GM12878 (cell line): ENCODE measurements around the gene NLRP9. TPM values are rescaled to one million over a fixed set of nuclear protein-coding genes. Genes with fewer than 3 reads are reported as not detected.

Source experiments
- ATAC-seq: fragments of 200-7000 bp; cut with Tn5 transposase; 3 replicates; pipeline ENCODE4 v1.9.1; 2020; ENCODE audit warnings: mild to moderate bottlenecking, moderate library complexity
- BruUV-seq: library from RNA; stranded (reverse); fragments of 400-500 nt; replicated peaks from 2 replicates; lab custom pipeline; 2021; lab: Mats Ljungman, UMichigan
- CTCF ChIA-PET: fragments of 300-600 bp; sonication (Branson Sonifier 250); formaldehyde crosslinking; extraction: SDS; loops from one replicate; lab custom pipeline; 2021; ENCODE audit warnings: inconsistent platforms; lab: Yijun Ruan, JAX
- POLR2A ChIA-PET: fragments of 350-600 bp; formaldehyde crosslinking; extraction: SDS; loops from one replicate; lab custom pipeline; 2021; ENCODE audit warnings: inconsistent platforms; lab: Charles Lee
- RAD21 ChIA-PET: fragments of 300-600 bp; sonication (Branson Sonifier 250); formaldehyde crosslinking; loops from one replicate; lab custom pipeline; 2023; ENCODE audit warnings: antibody characterized with exemption; ENCODE audit not compliant: unreplicated experiment; lab: Charles Lee
- SMC1A ChIA-PET: fragments of 300-600 bp; sonication (Branson Sonifier 250); formaldehyde crosslinking; loops from one replicate; lab custom pipeline; 2023; ENCODE audit not compliant: unreplicated experiment, uncharacterized antibody; lab: Charles Lee
- DNase-seq: peaks from one replicate; pipeline ENCODE4 v3.0.0-alpha.2; 2011; ENCODE audit warnings: low read depth, low spot score
- FAIRE-seq: peaks from 3 replicates; lab custom pipeline; 2011; peaks lifted over from hg19 to GRCh38; lab: Jason Lieb, UNC
- H2AFZ ChIP-seq: 2 replicates; pipeline ENCODE4 v1.6.0; 2011; ENCODE audit warnings: low read depth, low read length, control low read depth; ENCODE audit not compliant: control insufficient read depth
- H3K27ac ChIP-seq: 2 replicates; pipeline ENCODE4 v1.5.1; 2011; ENCODE audit warnings: control low read depth; ENCODE audit not compliant: control insufficient read depth, insufficient read depth
- H3K27me3 ChIP-seq, 2 experiments: replicated peaks in 1 of 2; 2 replicates each; pipeline versions ENCODE4 v1.6.0 to v1.6.1; 2011; ENCODE audit warnings: low read length in 1 of 2; ENCODE audit not compliant: control insufficient read depth in 2 of 2, insufficient read depth in 2 of 2
- H3K36me3 ChIP-seq, 2 experiments: 2 replicates each; pipeline ENCODE4 v1.5.1; 2011; ENCODE audit warnings: low read length in 1 of 2; ENCODE audit not compliant: control insufficient read depth in 2 of 2, insufficient read depth in 2 of 2
- H3K4me1 ChIP-seq: 2 replicates; pipeline ENCODE4 v1.6.1; 2011; ENCODE audit warnings: mild to moderate bottlenecking, low read length, moderate library complexity, mixed read lengths; ENCODE audit not compliant: control insufficient read depth, insufficient read depth
- H3K4me2 ChIP-seq: 2 replicates; pipeline ENCODE4 v1.6.0; 2011; ENCODE audit warnings: control low read depth; ENCODE audit not compliant: control insufficient read depth, insufficient read depth
- H3K4me3 ChIP-seq: fragments of 200-600 bp; sonication (generic); 2 replicates; pipeline ENCODE4 v1.5.1; 2016
- H3K79me2 ChIP-seq: 2 replicates; pipeline ENCODE4 v1.6.0; 2011; ENCODE audit warnings: low read length; ENCODE audit not compliant: control insufficient read depth, insufficient read depth
- H3K9ac ChIP-seq: 2 replicates; pipeline ENCODE4 v1.8.0; 2011; ENCODE audit warnings: low read length, control low read depth, mixed read lengths; ENCODE audit not compliant: control insufficient read depth, insufficient read depth
- H3K9me3 ChIP-seq: replicated peaks from 3 replicates; pipeline ENCODE4 v1.5.1; 2011; ENCODE audit warnings: mild to moderate bottlenecking, low read length; ENCODE audit not compliant: control insufficient read depth, insufficient read depth
- H4K20me1 ChIP-seq: 2 replicates; pipeline ENCODE4 v1.6.0; 2011; ENCODE audit not compliant: control insufficient read depth, insufficient read depth
- BHLHE40 ChIP-seq, 2 experiments: fragments of 450-650 bp in 1 of 2; IDR thresholded peaks; 2 replicates each; pipeline ENCODE4 v1.6.1; 2011 to 2017; ENCODE audit warnings: low read depth in 2 of 2, borderline replicate concordance in 1 of 2, improper control_type of control experiment in 1 of 2, low read length in 1 of 2, mild to moderate bottlenecking in 1 of 2
- EP300 ChIP-seq, 2 experiments: fragments of 150-350 bp in 1 of 2; IDR thresholded peaks; 2 replicates each; pipeline ENCODE4 v1.6.1; 2011 to 2012; ENCODE audit warnings: low read depth in 2 of 2, low read length in 2 of 2, borderline replicate concordance in 1 of 2, improper control_type of control experiment in 1 of 2, inconsistent platforms in 1 of 2; ENCODE audit not compliant: control insufficient read depth in 1 of 2
- NFYB ChIP-seq: IDR thresholded peaks from 2 replicates; pipeline ENCODE4 v1.6.1; 2011; ENCODE audit warnings: low read depth, mild to moderate bottlenecking, low read length, improper control_type of control experiment, moderate library complexity; ENCODE audit not compliant: insufficient read depth
- PAX8 ChIP-seq: fragments of 450-650 bp; IDR thresholded peaks from 2 replicates; pipeline ENCODE4 v1.6.1; 2017; ENCODE audit warnings: mild to moderate bottlenecking, moderate library complexity
- WGBS: methylation state at CpG from one replicate; pipeline ENCODE4 v1.1.6; 2016; ENCODE audit warnings: low lambda C conversion rate; ENCODE audit not compliant: insufficient replicate concordance, insufficient coverage; ENCODE audit errors: missing lambda C conversion rate; 5-methylcytosine and 5-hydroxymethylcytosine counted together
- in situ Hi-C: fragments of 300-500 bp; cut with MboI; formaldehyde crosslinking; loops from 9 replicates; pipeline ENCODE4 v1.14.3; 2018; ENCODE audit warnings: mixed read lengths
- intact Hi-C: fragments of 100-400 bp; cut with micrococcal nuclease; formaldehyde crosslinking; loops from one replicate; pipeline ENCODE4 v1.14.2; 2022; ENCODE audit not compliant: unreplicated experiment
- polyA plus RNA-seq, 11 experiments: library from polyadenylated mRNA; depleted of rRNA in 4 of 11; unstranded in 6 of 11; stranded (reverse) in 5 of 11; fragments of >200 nt; fragmentation: Nextera tagmentation in 4 of 11; fragmentation: Illumina TruSeq in 1 of 11; extraction: Ambion mirVana in 4 of 11; extraction: Trizol in 1 of 11; gene quantifications; 1 replicate in 1 of 11; 2 replicates in 10 of 11; pipeline versions ENCODE4 v1.2.1 to v1.2.3, GENCODE V29; 2011 to 2016; ENCODE audit warnings: inconsistent platforms in 2 of 11, missing spikeins in 2 of 11, low read depth in 1 of 11
- total RNA-seq, 4 experiments: library from RNA; depleted of rRNA in 3 of 4; stranded (reverse); fragments of >200 nt in 3 of 4; fragmentation: Illumina TruSeq in 1 of 4; extraction: Trizol in 1 of 4; gene quantifications; 2 replicates each; pipeline versions ENCODE4 v1.2.1 to v1.2.3, GENCODE V29; 2013 to 2021
- TF ChIP-seq, protein P1 (sequence below): fragments of 450-650 bp; IDR thresholded peaks from 2 replicates; pipeline ENCODE4 v1.6.1; 2016; ENCODE audit warnings: mild to moderate bottlenecking, moderate library complexity, borderline replicate concordance
- TF ChIP-seq, protein P2 (sequence below): fragments of 450-650 bp; IDR thresholded peaks from 2 replicates; pipeline ENCODE4 v1.6.1; 2016; ENCODE audit warnings: mild to moderate bottlenecking

NLRP9 gene
- total and polyA plus RNA-seq, 10 of the 15 experiments (the other 5 are each of a cell fraction or from before 2014, with no cell fraction given), result not detected

DNA sequence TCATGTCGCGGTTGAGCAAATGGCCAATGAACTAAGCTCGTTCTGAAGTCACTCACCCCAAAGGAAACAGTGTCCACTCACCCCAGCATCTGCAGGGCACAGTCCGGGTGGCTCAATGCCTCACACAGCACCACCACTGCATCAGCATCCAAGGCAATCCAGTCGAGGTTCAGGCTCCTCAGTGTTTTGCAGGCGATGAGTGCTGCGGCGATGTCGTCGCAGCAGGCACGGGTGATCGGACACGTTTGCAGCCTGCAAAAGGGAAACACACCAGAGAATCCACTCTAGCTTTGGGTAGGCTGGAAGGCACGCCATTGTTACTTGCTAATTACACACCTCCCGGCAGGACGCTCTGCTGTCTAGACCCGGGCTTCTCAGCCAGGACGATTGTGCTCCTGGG, 26.5 kb downstream of the NLRP9 start (continued):
- no peak for TF ChIP-seq BHLHE40 (IDR thresholded peaks at IDR 0.05; ENCODE audit: borderline replicate concordance in 1 of 2, low read depth in 2 of 2, low read length in 1 of 2)
- no peak for TF ChIP-seq EP300 (IDR thresholded peaks at IDR 0.05; ENCODE audit: borderline replicate concordance in 1 of 2, control insufficient read depth in 1 of 2, low read depth in 2 of 2, low read length in 2 of 2)
- TF ChIP-seq, protein P1, sequence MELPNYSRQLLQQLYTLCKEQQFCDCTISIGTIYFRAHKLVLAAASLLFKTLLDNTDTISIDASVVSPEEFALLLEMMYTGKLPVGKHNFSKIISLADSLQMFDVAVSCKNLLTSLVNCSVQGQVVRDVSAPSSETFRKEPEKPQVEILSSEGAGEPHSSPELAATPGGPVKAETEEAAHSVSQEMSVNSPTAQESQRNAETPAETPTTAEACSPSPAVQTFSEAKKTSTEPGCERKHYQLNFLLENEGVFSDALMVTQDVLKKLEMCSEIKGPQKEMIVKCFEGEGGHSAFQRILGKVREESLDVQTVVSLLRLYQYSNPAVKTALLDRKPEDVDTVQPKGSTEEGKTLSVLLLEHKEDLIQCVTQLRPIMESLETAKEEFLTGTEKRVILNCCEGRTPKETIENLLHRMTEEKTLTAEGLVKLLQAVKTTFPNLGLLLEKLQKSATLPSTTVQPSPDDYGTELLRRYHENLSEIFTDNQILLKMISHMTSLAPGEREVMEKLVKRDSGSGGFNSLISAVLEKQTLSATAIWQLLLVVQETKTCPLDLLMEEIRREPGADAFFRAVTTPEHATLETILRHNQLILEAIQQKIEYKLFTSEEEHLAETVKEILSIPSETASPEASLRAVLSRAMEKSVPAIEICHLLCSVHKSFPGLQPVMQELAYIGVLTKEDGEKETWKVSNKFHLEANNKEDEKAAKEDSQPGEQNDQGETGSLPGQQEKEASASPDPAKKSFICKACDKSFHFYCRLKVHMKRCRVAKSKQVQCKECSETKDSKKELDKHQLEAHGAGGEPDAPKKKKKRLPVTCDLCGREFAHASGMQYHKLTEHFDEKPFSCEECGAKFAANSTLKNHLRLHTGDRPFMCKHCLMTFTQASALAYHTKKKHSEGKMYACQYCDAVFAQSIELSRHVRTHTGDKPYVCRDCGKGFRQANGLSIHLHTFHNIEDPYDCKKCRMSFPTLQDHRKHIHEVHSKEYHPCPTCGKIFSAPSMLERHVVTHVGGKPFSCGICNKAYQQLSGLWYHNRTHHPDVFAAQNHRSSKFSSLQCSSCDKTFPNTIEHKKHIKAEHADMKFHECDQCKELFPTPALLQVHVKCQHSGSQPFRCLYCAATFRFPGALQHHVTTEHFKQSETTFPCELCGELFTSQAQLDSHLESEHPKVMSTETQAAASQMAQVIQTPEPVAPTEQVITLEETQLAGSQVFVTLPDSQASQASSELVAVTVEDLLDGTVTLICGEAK, result no peak
- TF ChIP-seq NFYB, result no peak
- TF ChIP-seq, all 136 proteins: peak for 0

DNA sequence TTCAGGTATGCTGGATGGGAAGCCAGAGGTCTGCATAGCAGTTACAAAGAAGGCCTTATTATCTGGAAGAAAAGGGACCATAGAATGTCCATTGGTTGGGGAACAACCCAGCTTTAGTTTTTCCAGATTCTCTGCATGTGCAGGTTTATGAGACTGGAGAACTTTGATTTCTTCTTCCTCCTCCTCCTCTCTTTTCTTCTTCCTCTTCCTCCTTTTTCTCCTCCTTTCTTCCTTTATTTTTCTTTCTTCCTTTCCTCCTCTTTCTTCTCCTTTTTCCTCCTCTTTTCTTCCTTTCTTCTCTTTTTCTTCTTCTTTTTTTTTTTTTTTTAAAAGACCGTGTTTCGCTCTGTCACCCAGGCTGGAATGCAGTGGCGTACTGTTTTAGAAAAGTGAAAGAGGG, 32.2 kb downstream of the NLRP9 start:
- POLR2A ChIA-PET, result no interaction called here
- Histone ChIP-seq H3K4me3 (no peak overlapping the region), H3K79me2 (no peaks in the 10 kb centered on the region), H4K20me1 (no peaks in the 10 kb centered on the region), H3K36me3 (peaks cover 0 to 3% of the 10 kb centered on the region in 2 experiments; a peak in 2 of 4 replicates)
- ATAC-seq (no peak), DNase-seq (no peak)
- intact Hi-C loops, result no loop called here
- WGBS, result no CpG with 5 or more reads among the region's 3 CpGs
- no TSS peak for BruUV-seq
- TF ChIP-seq PAX8, result no peak
- TF ChIP-seq, protein P2, sequence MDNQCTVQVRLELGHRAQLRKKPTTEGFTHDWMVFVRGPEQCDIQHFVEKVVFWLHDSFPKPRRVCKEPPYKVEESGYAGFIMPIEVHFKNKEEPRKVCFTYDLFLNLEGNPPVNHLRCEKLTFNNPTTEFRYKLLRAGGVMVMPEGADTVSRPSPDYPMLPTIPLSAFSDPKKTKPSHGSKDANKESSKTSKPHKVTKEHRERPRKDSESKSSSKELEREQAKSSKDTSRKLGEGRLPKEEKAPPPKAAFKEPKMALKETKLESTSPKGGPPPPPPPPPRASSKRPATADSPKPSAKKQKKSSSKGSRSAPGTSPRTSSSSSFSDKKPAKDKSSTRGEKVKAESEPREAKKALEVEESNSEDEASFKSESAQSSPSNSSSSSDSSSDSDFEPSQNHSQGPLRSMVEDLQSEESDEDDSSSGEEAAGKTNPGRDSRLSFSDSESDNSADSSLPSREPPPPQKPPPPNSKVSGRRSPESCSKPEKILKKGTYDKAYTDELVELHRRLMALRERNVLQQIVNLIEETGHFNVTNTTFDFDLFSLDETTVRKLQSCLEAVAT, result no peak
- TF ChIP-seq, all 136 proteins: peak for 0
- Histone ChIP-seq H3K9me3 (no peaks in the 10 kb centered on the region), H3K27ac (no peak overlapping the region), H2AFZ (no peak overlapping the region), H3K9ac (no peak overlapping the region), H3K27me3 (no peaks in the 10 kb centered on the region), H3K4me1 (no peaks in the 10 kb centered on the region), H3K4me2 (no peak overlapping the region)
- ChIA-PET SMC1A (no interaction called here), RAD21 (no interaction called here), CTCF (no interaction called here)
- no peak for FAIRE-seq
- in situ Hi-C loops, result no loop called here
